A673 (cell line): ENCODE data around the gene ACER1. TPM values are rescaled to one million over a fixed set of nuclear protein-coding genes. Genes with fewer than 3 reads are reported as not detected.

Experiments used
- BruUV-seq: library from RNA; stranded (reverse); fragments of 400-500 nt; replicated peaks from 2 replicates; lab custom pipeline; 2021; lab: Mats Ljungman, UMichigan
- CTCF ChIA-PET: fragments of 300-600 bp; sonication (Branson Sonifier 250); formaldehyde crosslinking; loops from one replicate; lab custom pipeline; 2022; ENCODE audit warnings: antibody characterized with exemption; lab: Charles Lee
- POLR2A ChIA-PET: fragments of 300-600 bp; sonication (Branson Sonifier 250); formaldehyde crosslinking; loops from one replicate; lab custom pipeline; 2022; ENCODE audit warnings: antibody characterized with exemption; ENCODE audit not compliant: low non-redundant PET; lab: Charles Lee
- DNase-seq: peaks from one replicate; pipeline ENCODE4 v3.0.0-alpha.2; 2015; ENCODE audit warnings: low spot score
- H3K27ac ChIP-seq: fragments of 200-600 bp; sonication (generic); 2 replicates; pipeline ENCODE4 v1.5.1; 2016; ENCODE audit warnings: mixed run types, low read depth, mild to moderate bottlenecking, mixed read lengths, antibody characterized with exemption, low read length; ENCODE audit not compliant: poor library complexity, severe bottlenecking
- H3K27me3 ChIP-seq: fragments of 200-600 bp; sonication (generic); replicated peaks from 2 replicates; pipeline ENCODE4 v1.6.1; 2017; ENCODE audit warnings: mixed run types, low read depth, mild to moderate bottlenecking, mixed read lengths, antibody characterized with exemption, low read length; ENCODE audit not compliant: insufficient read depth, poor library complexity
- H3K36me3 ChIP-seq: fragments of 200-600 bp; sonication (generic); 2 replicates; pipeline ENCODE4 v1.6.1; 2016; ENCODE audit warnings: mixed run types, mild to moderate bottlenecking, mixed read lengths, antibody characterized with exemption, low read length; ENCODE audit not compliant: insufficient read depth, poor library complexity, severe bottlenecking
- H3K4me1 ChIP-seq: fragments of 200-600 bp; sonication (generic); 2 replicates; pipeline ENCODE4 v1.6.1; 2017; ENCODE audit warnings: mixed run types, mild to moderate bottlenecking, mixed read lengths, antibody characterized with exemption, low read length; ENCODE audit not compliant: insufficient read depth, poor library complexity, severe bottlenecking
- H3K4me3 ChIP-seq: fragments of 200-600 bp; sonication (generic); 2 replicates; pipeline ENCODE4 v1.5.1; 2016; ENCODE audit warnings: low read depth, mixed run types, mild to moderate bottlenecking, mixed read lengths, low read length; ENCODE audit not compliant: poor library complexity, severe bottlenecking
- H3K9me3 ChIP-seq: fragments of 200-600 bp; sonication (generic); 2 replicates; pipeline ENCODE4 v1.6.1; 2016; ENCODE audit warnings: mixed run types, low read depth, mild to moderate bottlenecking, mixed read lengths, antibody characterized with exemption, low read length; ENCODE audit not compliant: poor library complexity, severe bottlenecking
- CTCF ChIP-seq: fragments of 300-800, 200-600 bp; sonication (generic); conservative IDR thresholded peaks from 2 replicates; pipeline ENCODE4 v1.5.1; 2017; ENCODE audit warnings: low read depth, mild to moderate bottlenecking, antibody characterized with exemption, low read length, moderate library complexity, mixed read lengths
- EZH2 ChIP-seq: fragments of 200-600 bp; sonication (generic); IDR thresholded peaks from 2 replicates; pipeline ENCODE4 v1.6.1; 2017; ENCODE audit warnings: borderline replicate concordance, low read depth, mild to moderate bottlenecking, mixed read lengths, antibody characterized with exemption, low read length; ENCODE audit not compliant: poor library complexity, severe bottlenecking
- intact Hi-C: fragments of 100-400 bp; cut with micrococcal nuclease; formaldehyde crosslinking; loops from one replicate; pipeline ENCODE4 v1.10.0; 2022; ENCODE audit not compliant: unreplicated experiment
- total RNA-seq: library from RNA; stranded (reverse); gene quantifications from 2 replicates; pipeline ENCODE4 v1.2.3, GENCODE V29; 2021

The ACER1 gene
- total RNA-seq, 1 experiment from 2014 or later = not detected

- no peak for TF ChIP-seq CTCF
- no peak for TF ChIP-seq EZH2
- intact Hi-C loops = no loop called here
- BruUV-seq = no TSS peak
- Histone ChIP-seq H3K4me3 (no peak overlapping the region), H3K27ac (no peak overlapping the region), H3K36me3 (peaks cover 15% of the 10 kb centered on the region), H3K9me3 (no peaks in the 10 kb centered on the region), H3K4me1 (no peaks in the 10 kb centered on the region), H3K27me3 (no peaks in the 10 kb centered on the region)
- no peak for DNase-seq
- ChIA-PET CTCF (no interaction called here), POLR2A (no interaction called here)
Observed at GRCh38 chr19:6270822-6271221, 62.6 kb downstream of the ACER1 start.

DNA sequence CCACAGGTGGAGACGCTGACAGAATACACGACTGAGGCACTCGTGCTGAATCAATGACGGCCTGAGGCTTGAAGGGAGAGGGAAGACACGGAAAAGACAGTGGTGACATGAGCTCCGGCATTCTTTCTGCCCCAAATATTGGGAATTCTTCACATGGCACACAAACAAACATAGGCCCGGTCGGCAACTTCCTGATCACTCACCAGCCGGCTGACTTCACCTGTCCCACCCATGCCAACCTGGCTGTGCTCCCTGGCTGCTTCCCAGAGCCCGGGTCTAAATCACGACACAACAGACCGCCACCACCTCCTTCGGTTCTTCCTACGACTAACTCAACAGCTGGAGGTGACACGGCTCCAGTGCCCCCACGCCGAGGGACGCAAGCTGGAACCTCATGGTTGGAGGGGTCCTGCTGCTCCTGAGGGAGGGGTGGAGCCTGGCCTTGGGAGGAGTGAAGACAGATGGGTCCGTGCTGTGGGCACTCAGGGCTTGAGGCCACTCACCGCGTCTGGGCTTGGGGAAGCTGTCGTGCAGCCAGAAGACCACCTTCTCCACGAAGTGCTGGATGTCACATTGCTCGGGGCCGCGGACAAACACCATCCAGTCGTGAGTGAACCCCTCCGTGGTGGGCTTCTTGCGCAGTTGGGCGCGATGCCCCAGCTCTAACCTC, 63.2 kb downstream of the ACER1 start:
- BruUV-seq = no TSS peak
- DNase-seq = no peak
- H3K27ac ChIP-seq = no peak overlapping the region
- H3K27me3 ChIP-seq = no peaks in the 10 kb centered on the region
- no peaks in the 10 kb centered on the region for H3K4me1 ChIP-seq
- CTCF ChIA-PET = no interaction called here
- intact Hi-C loops = no loop called here
- no peak overlapping the region for H3K4me3 ChIP-seq
- H3K9me3 ChIP-seq = no peaks in the 10 kb centered on the region
- TF ChIP-seq EZH2 (no peak), CTCF (no peak)
- POLR2A ChIA-PET = no interaction called here
- H3K36me3 ChIP-seq = peaks cover 15% of the 10 kb centered on the region

DNA sequence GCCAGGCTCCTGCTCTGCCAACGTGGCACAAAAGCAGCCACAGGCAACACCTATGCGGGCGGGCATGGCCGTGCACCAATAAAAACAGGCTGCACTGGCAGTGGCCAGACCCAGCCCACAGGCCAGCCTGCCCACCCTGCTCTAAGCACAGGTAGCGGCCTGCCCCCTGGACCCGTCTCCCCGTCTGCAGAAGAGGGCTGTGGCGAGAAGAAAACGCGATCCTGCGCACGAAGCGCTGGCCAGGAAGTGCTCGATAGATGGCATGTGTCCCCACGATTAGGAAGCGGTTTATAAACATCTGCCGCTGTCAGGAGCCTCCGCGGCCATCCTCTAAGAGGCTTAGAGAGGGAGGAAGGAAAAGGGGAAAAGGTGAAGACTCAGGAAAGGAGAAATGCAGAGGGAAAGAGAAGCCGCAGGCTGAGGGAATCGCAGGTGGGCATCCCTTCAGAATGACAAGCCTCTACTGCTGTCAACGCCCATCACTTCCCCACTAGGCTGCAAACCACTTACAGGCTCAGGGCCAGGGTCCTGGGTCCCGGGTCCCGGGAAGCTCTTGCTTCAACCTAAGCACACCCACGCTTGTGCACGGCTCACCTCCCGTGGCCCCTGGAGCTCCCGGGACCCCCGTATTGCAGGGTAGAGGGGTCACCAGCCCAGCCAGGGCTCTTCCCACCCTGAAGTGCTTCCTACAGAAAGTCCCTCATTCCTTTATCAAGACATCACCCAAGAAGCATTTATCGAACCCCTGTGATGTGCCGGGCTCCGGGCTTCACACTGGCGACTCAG, 64.1 kb downstream of the ACER1 start:
- no peaks in the 10 kb centered on the region for H3K27me3 ChIP-seq
- intact Hi-C loops = no loop called here
- H3K9me3 ChIP-seq = no peaks in the 10 kb centered on the region
- ChIA-PET POLR2A (no interaction called here), CTCF (no interaction called here)
- H3K27ac ChIP-seq = no peak overlapping the region
- peaks cover 15% of the 10 kb centered on the region for H3K36me3 ChIP-seq
- H3K4me1 ChIP-seq = peaks cover 4% of the 10 kb centered on the region
- no TSS peak for BruUV-seq
- DNase-seq = no peak
- no peak overlapping the region for H3K4me3 ChIP-seq
- no peak for TF ChIP-seq EZH2
